Tibial nerve (tissue), 4 donors: Measurements from ENCODE around the gene CNTNAP4.

Source experiments
- EP300 ChIP-seq, 2 donors: sonication (generic); formaldehyde crosslinking; IDR thresholded peaks; one replicate each; pipeline ENCODE4 v1.6.1; 2017; ENCODE audit warnings: antibody characterized with exemption in 2 of 2, mild to moderate bottlenecking in 1 of 2
- POLR2A ChIP-seq, 2 donors: fragments of 450-650 bp; IDR thresholded peaks; one replicate each; pipeline ENCODE4 v1.6.1; 2017; ENCODE audit warnings: antibody characterized with exemption in 2 of 2, mild to moderate bottlenecking in 2 of 2, moderate library complexity in 2 of 2
- TF ChIP-seq, protein P1 (sequence below), 5 experiments: fragments of 200-600 bp in 3 of 5; fragments of 450-650 bp in 2 of 5; sonication (generic) in 3 of 5; IDR thresholded peaks; one replicate each; pipeline ENCODE4 v1.5.1; 2016 to 2019; ENCODE audit warnings: antibody characterized with exemption in 5 of 5, mild to moderate bottlenecking in 3 of 5, moderate library complexity in 2 of 5

GRCh38 chr16:76277460-76278030, 344 bp downstream of the CNTNAP4 start:
- TF ChIP-seq, protein P1, sequence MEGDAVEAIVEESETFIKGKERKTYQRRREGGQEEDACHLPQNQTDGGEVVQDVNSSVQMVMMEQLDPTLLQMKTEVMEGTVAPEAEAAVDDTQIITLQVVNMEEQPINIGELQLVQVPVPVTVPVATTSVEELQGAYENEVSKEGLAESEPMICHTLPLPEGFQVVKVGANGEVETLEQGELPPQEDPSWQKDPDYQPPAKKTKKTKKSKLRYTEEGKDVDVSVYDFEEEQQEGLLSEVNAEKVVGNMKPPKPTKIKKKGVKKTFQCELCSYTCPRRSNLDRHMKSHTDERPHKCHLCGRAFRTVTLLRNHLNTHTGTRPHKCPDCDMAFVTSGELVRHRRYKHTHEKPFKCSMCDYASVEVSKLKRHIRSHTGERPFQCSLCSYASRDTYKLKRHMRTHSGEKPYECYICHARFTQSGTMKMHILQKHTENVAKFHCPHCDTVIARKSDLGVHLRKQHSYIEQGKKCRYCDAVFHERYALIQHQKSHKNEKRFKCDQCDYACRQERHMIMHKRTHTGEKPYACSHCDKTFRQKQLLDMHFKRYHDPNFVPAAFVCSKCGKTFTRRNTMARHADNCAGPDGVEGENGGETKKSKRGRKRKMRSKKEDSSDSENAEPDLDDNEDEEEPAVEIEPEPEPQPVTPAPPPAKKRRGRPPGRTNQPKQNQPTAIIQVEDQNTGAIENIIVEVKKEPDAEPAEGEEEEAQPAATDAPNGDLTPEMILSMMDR (IDR thresholded peaks at IDR 0.05): no peak
- no peak for TF ChIP-seq EP300 (IDR thresholded peaks at IDR 0.05)
- TF ChIP-seq POLR2A (IDR thresholded peaks at IDR 0.05): no peak
